HepG2 (cell line): ENCODE data around the gene ABCF1. TPM values are rescaled to one million over a fixed set of nuclear protein-coding genes. Genes with fewer than 3 reads are reported as not detected.

ENCODE experiments used
- ATF7-NPFF ChIP-seq: sonication (generic); formaldehyde crosslinking; IDR thresholded peaks from 2 replicates; pipeline ENCODE4 v1.8.1; 2023; ENCODE audit warnings: mild to moderate bottlenecking, low read depth, missing genetic modification reagents, moderate library complexity
- BCL3 ChIP-seq: sonication (generic); formaldehyde crosslinking; IDR thresholded peaks from 2 replicates; pipeline ENCODE4 v1.5.1; 2020; ENCODE audit warnings: mild to moderate bottlenecking, missing genetic modification reagents, moderate library complexity
- CBFB ChIP-seq: sonication (generic); formaldehyde crosslinking; IDR thresholded peaks from 2 replicates; pipeline ENCODE4 v1.4.0; 2020; ENCODE audit warnings: missing genetic modification reagents
- CEBPZ ChIP-seq: IDR thresholded peaks from 2 replicates; pipeline ENCODE4 v1.6.1; 2012; ENCODE audit warnings: low read length, improper control_type of control experiment
- CREB1 ChIP-seq, 2 experiments: fragments of 450-650 bp in 1 of 2; IDR thresholded peaks; 2 replicates each; pipeline ENCODE4 v1.6.1; 2016 to 2017; ENCODE audit warnings: control low read depth in 1 of 2, mild to moderate bottlenecking in 1 of 2, missing compliant biosample characterization in 1 of 2, missing genetic modification characterization in 1 of 2
- KAT2B ChIP-seq: fragments of 150-350 bp; IDR thresholded peaks from 2 replicates; pipeline ENCODE4 v1.6.1; 2014; ENCODE audit warnings: low read depth, low read length, borderline replicate concordance
- KLF13 ChIP-seq: sonication (generic); formaldehyde crosslinking; IDR thresholded peaks from 2 replicates; pipeline ENCODE4 v1.4.0; 2020; ENCODE audit warnings: mild to moderate bottlenecking, missing genetic modification reagents
- NFE2 ChIP-seq: sonication (generic); formaldehyde crosslinking; IDR thresholded peaks from 2 replicates; pipeline ENCODE4 v1.4.0; 2020; ENCODE audit warnings: missing genetic modification reagents
- PAF1 ChIP-seq: IDR thresholded peaks from 2 replicates; pipeline ENCODE4 v1.6.1; 2016; ENCODE audit warnings: missing genetic modification reagents, missing compliant biosample characterization
- SALL2 ChIP-seq: sonication (generic); formaldehyde crosslinking; IDR thresholded peaks from 2 replicates; pipeline ENCODE4 v1.8.1; 2023; ENCODE audit warnings: mild to moderate bottlenecking, missing genetic modification reagents, inconsistent platforms
- U2AF2 ChIP-seq: fragments of 200-400 bp; formaldehyde crosslinking; IDR thresholded peaks from 2 replicates; pipeline ENCODE4 v1.6.1; 2017; ENCODE audit warnings: low read depth, mild to moderate bottlenecking, low read length
- ZBTB14 ChIP-seq: sonication (generic); formaldehyde crosslinking; IDR thresholded peaks from 2 replicates; pipeline ENCODE4 v1.4.0; 2020; ENCODE audit warnings: missing genetic modification reagents
- ZBTB2 ChIP-seq: sonication (generic); formaldehyde crosslinking; IDR thresholded peaks from 2 replicates; pipeline ENCODE4 v1.8.0; 2022; ENCODE audit warnings: low read depth, missing genetic modification reagents
- ZBTB42 ChIP-seq: sonication (generic); formaldehyde crosslinking; IDR thresholded peaks from 2 replicates; pipeline ENCODE4 v1.5.0; 2020; ENCODE audit warnings: mild to moderate bottlenecking, missing genetic modification reagents
- ZFP62 ChIP-seq: sonication (generic); formaldehyde crosslinking; IDR thresholded peaks from 2 replicates; pipeline ENCODE4 v1.4.0; 2020; ENCODE audit warnings: missing genetic modification reagents
- ZNF281 ChIP-seq: sonication (generic); formaldehyde crosslinking; IDR thresholded peaks from 2 replicates; pipeline ENCODE4 v1.4.0; 2020; ENCODE audit warnings: missing genetic modification reagents, borderline replicate concordance
- ZNF776 ChIP-seq: sonication (generic); formaldehyde crosslinking; IDR thresholded peaks from 2 replicates; pipeline ENCODE4 v1.4.0; 2020; ENCODE audit warnings: mild to moderate bottlenecking, missing genetic modification reagents
- ZNF841 ChIP-seq: sonication (generic); formaldehyde crosslinking; IDR thresholded peaks from 2 replicates; pipeline ENCODE4 v1.8.1; 2023; ENCODE audit warnings: missing genetic modification reagents, borderline replicate concordance
- ZSCAN31 ChIP-seq: sonication (generic); formaldehyde crosslinking; IDR thresholded peaks from 2 replicates; pipeline ENCODE4 v1.5.0; 2020; ENCODE audit warnings: low read depth, mild to moderate bottlenecking, missing genetic modification reagents
- polyA plus RNA-seq, 8 experiments: library from polyadenylated mRNA; depleted of rRNA in 3 of 8; stranded (reverse) in 7 of 8; unstranded in 1 of 8; fragments of >200 nt; fragmentation: Illumina TruSeq in 4 of 8; extraction: Trizol in 4 of 8; gene quantifications; 2 replicates each; pipeline versions ENCODE4 v1.2.1 to v1.2.3, GENCODE V29; 2011 to 2016; ENCODE audit warnings: low read depth in 4 of 8, missing spikeins in 1 of 8, mixed read lengths in 1 of 8; ENCODE audit not compliant: insufficient read depth in 1 of 8
- total RNA-seq, 5 experiments: library from RNA; depleted of rRNA; stranded (reverse); fragments of >200 nt; fragmentation: Illumina TruSeq; extraction: Trizol; gene quantifications; 2 replicates each; pipeline ENCODE4 v1.2.3, GENCODE V29; 2016; ENCODE audit warnings: low read depth in 1 of 5

Gene ABCF1
- total and polyA plus RNA-seq, 2 of the 13 experiments (the other 11 are each of a cell fraction or from before 2014, with no cell fraction given) = 25.4 to 98.9 TPM

GRCh38 chr6:30616811-30617564 lies 45.7 kb downstream of the ABCF1 start, which contains the start of gene PPP1R10 (continued):
- TF ChIP-seq ZBTB2 (CRISPR knock-in tag) (no peak), CBFB (CRISPR knock-in tag) (peak; percentile 74; the same call in 1 of the 2 replicates), ZBTB14 (CRISPR knock-in tag) (peak; percentile 78), CEBPZ (no peak), ZSCAN31 (peak; percentile 86; the same call in 1 of the 2 replicates), U2AF2 (peak; percentile 53; the same call in 1 of the 2 replicates), ZNF281 (CRISPR knock-in tag) (peak; percentile 60; the same call in 1 of the 2 replicates), BCL3 (CRISPR knock-in tag) (no peak; the same call in 1 of the 2 replicates), SALL2 (no peak; the same call in none of the 2 replicates), KAT2B (no peak), NFE2 (no peak; the same call in 1 of the 2 replicates), CREB1 (IDR thresholded peaks at IDR 0.05) (peak; percentile 93), CREB1 (CRISPR knock-in tag; IDR thresholded peaks at IDR 0.05) (peak; percentile 95), PAF1 (no peak; the same call in 1 of the 2 replicates), KLF13 (CRISPR knock-in tag) (no peak), ZNF776 (CRISPR knock-in tag) (no peak), ZNF841 (CRISPR knock-in tag) (no peak), ZFP62 (CRISPR knock-in tag) (no peak), ZBTB42 (CRISPR knock-in tag) (no peak), ATF7-NPFF (peak; percentile 60; the same call in 1 of the 2 replicates)
